Kidney (tissue), 14 donors: ENCODE results near the gene IKZF1. TPM values are rescaled to one million over a fixed set of nuclear protein-coding genes. Genes with fewer than 3 reads are reported as not detected.

ENCODE experiments used
- DNase-seq, 5 donors: peaks; one replicate each; pipeline ENCODE4 v3.0.0-alpha.2; 2013 to 2020
- FAIRE-seq: peaks from 2 replicates; lab custom pipeline; 2012; peaks lifted over from hg19 to GRCh38; lab: Jason Lieb, UNC
- H3K27ac ChIP-seq, 2 donors: one replicate each; pipeline ENCODE4 v1.7.0; 2013; ENCODE audit warnings: low read depth in 2 of 2, low read length in 2 of 2, inconsistent platforms in 1 of 2
- H3K27me3 ChIP-seq: one replicate; pipeline ENCODE4 v1.7.1; 2013; ENCODE audit warnings: low read length, inconsistent platforms; ENCODE audit not compliant: control insufficient read depth, insufficient read depth
- H3K36me3 ChIP-seq, 3 donors: one replicate each; pipeline versions ENCODE4 v1.7.0 to v1.7.1; 2013; ENCODE audit warnings: low read length in 3 of 3, control low read depth in 1 of 3, inconsistent platforms in 1 of 3; ENCODE audit not compliant: insufficient read depth in 3 of 3, control insufficient read depth in 2 of 3
- H3K4me1 ChIP-seq, 3 donors: one replicate each; pipeline versions ENCODE4 v1.7.0 to v1.7.1; 2013; ENCODE audit warnings: low read length in 3 of 3, inconsistent platforms in 1 of 3, low read depth in 1 of 3; ENCODE audit not compliant: control insufficient read depth in 2 of 3, insufficient read depth in 2 of 3
- H3K4me3 ChIP-seq, 3 donors: one replicate each; pipeline versions ENCODE4 v1.7.0 to v1.8.1; 2013; ENCODE audit warnings: low read length in 3 of 3, control low read depth in 1 of 3, inconsistent platforms in 1 of 3
- H3K9ac ChIP-seq, 3 donors: one replicate each; pipeline versions ENCODE4 v1.7.0 to v1.7.1; 2013; ENCODE audit warnings: low read length in 3 of 3, control low read depth in 1 of 3, inconsistent platforms in 1 of 3
- H3K9me3 ChIP-seq, 3 donors: one replicate each; pipeline versions ENCODE4 v1.7.0 to v1.7.1; 2013; ENCODE audit warnings: low read length in 3 of 3, control low read depth in 1 of 3, inconsistent platforms in 1 of 3; ENCODE audit not compliant: control insufficient read depth in 2 of 3, insufficient read depth in 1 of 3
- intact Hi-C: fragments of 100-400 bp; cut with DNase I; formaldehyde crosslinking; loops from one replicate; pipeline ENCODE4 v1.11.1; 2022
- polyA plus RNA-seq: library from polyadenylated mRNA; stranded (reverse); fragments of 350-450 nt; fragmentation: Illumina TruSeq; extraction: RNeasy Lipid Tissue Mini Kit (QIAGEN cat#74804); gene quantifications from one replicate; pipeline ENCODE4 v1.2.3, GENCODE V29; 2014; ENCODE audit warnings: low read depth, low replicate concordance; ENCODE audit not compliant: insufficient read depth
- total RNA-seq: library from RNA; stranded (reverse); fragmentation: NEBNext Ultra II Directional; extraction: Animal tissue kit (Norgen Biotek cat#: 25700); gene quantifications from one replicate; pipeline ENCODE4 v1.2.1, GENCODE V29; 2021
- TF ChIP-seq, protein P1 (sequence below): IDR thresholded peaks from 3 replicates; pipeline ENCODE4 v1.5.1; 2012; ENCODE audit warnings: mild to moderate bottlenecking, moderate library complexity, borderline replicate concordance; ENCODE audit not compliant: insufficient read depth; ENCODE audit errors: extremely low read depth
- donor health status: control.
- donor health status: control.
- donor health status: control.
- donor health status: control.
- donor health status: control.
- donor health status: DM: yes; HTN: yes; CAD: no.
- donor health status: Normal renal cell carcinoma (clear cell type).

Gene IKZF1
- total and polyA plus RNA-seq, 2 donors from 2014 or later = 0.52 to 36.8 TPM

DNA sequence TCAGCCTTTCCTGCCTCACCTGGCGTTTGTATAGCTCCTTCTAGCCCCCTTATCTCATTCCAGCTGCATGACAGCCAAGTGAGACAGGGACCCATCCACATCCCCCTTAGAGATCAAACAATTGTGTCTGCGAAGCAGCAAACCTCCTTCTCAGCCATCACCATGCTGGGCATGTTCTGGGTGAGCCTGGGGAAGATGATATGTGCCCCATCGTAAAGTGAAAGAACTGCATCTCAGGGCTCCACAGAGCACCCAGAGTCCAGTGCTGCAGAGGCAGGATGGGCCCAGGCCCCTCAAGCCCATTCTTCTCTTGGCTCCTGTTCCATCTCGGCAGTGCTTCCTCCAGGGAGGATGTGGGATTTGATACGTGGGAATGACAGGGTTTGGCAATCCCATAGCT, 102.4 kb downstream of the IKZF1 start:
- H3K4me3 ChIP-seq = no peak overlapping the region
- no peak overlapping the region for H3K9ac ChIP-seq
- DNase-seq (no peak), FAIRE-seq (no peak)
- no peaks in the 10 kb centered on the region for H3K4me1 ChIP-seq
- no peaks in the 10 kb centered on the region for H3K9me3 ChIP-seq
- TF ChIP-seq, protein P1, sequence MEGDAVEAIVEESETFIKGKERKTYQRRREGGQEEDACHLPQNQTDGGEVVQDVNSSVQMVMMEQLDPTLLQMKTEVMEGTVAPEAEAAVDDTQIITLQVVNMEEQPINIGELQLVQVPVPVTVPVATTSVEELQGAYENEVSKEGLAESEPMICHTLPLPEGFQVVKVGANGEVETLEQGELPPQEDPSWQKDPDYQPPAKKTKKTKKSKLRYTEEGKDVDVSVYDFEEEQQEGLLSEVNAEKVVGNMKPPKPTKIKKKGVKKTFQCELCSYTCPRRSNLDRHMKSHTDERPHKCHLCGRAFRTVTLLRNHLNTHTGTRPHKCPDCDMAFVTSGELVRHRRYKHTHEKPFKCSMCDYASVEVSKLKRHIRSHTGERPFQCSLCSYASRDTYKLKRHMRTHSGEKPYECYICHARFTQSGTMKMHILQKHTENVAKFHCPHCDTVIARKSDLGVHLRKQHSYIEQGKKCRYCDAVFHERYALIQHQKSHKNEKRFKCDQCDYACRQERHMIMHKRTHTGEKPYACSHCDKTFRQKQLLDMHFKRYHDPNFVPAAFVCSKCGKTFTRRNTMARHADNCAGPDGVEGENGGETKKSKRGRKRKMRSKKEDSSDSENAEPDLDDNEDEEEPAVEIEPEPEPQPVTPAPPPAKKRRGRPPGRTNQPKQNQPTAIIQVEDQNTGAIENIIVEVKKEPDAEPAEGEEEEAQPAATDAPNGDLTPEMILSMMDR = no peak
- peaks cover 2% of the 10 kb centered on the region for H3K27me3 ChIP-seq
- no peaks in the 10 kb centered on the region for H3K36me3 ChIP-seq
- no peak overlapping the region for H3K27ac ChIP-seq
- intact Hi-C loops = no loop called here

DNA sequence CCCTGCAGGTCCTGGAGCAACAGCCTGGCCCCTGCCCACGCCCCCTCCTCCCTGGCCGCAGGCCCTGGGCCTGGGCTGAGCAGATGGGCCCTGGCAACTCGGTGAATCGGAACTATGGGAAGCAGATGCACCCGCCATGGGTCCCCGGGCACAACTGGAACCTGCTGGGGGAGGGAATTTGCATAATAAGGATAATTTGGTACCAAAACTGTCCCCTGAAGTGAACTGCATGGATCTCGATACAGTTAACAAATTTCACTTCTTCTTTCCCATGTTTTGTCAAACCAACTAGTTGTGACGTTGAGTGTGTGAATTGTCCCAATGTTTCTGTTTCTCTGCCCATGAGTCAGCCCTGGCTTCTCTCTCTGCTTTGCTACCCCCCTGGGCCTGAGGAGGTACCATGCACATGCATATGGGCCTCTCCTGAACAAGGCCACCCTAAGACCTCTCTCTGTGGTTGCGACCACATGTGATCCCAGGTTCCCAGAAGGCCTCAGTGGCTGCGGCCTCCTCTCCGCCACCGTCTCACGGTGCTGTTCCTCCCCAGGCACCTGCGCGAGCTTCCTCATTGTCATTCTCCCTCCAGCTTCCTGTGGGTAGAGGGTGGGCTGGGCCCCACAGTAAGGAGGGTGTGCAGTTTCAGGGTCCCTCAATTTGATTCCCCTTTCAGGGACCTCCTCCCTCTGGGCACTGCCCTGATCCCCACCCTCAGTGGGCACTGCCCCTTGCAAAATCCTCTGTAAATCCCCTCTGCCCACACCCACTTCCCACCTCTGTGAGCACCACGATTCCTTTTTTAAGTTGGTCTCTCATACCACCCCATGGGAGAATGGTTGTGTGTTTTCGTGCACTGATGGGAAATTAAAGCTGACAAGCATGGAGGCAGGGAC, 105.6 kb downstream of the IKZF1 start:
- FAIRE-seq (no peak), DNase-seq (no peak)
- Histone ChIP-seq H3K4me1 (no peaks in the 10 kb centered on the region), H3K9me3 (no peaks in the 10 kb centered on the region), H3K27me3 (no peaks in the 10 kb centered on the region), H3K9ac (no peak overlapping the region), H3K4me3 (no peak overlapping the region), H3K36me3 (no peaks in the 10 kb centered on the region), H3K27ac (no peak overlapping the region)
- TF ChIP-seq, protein P1 = no peak
- intact Hi-C loops = no loop called here

DNA sequence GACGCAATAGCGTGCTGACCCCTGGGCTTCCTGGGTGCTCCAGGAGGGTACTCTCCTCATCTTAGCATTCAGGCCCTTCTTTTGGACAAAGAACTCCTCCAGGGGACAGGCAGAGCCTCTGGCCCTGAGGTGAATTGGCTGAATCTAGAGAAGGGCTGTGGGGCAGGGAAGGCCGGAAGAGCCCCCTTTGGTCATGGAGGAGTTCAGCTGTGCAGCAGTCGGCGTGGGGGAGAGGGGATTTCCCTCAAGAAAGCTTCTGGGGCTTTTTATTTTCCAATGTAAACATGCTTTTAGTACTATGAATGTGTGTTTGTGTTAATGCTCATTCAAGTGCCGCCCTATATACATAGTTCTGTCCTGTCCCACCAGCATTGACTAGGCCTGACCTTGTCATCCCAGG, 106.8 kb downstream of the IKZF1 start:
- Histone ChIP-seq H3K4me3 (no peak overlapping the region), H3K9ac (no peak overlapping the region), H3K9me3 (no peaks in the 10 kb centered on the region), H3K36me3 (no peaks in the 10 kb centered on the region), H3K27me3 (no peaks in the 10 kb centered on the region), H3K27ac (no peak overlapping the region), H3K4me1 (no peaks in the 10 kb centered on the region)
- DNase-seq = no peak
- no peak for FAIRE-seq
- TF ChIP-seq, protein P1 = no peak
- intact Hi-C loops = no loop called here
